LHCN-M2 (cell line): ENCODE data around the gene WDR88. TPM values are rescaled to one million over a fixed set of nuclear protein-coding genes. Genes with fewer than 3 reads are reported as not detected.
"Not testable (repeated sequence)": the region's sequence is repeated elsewhere in the genome, so short reads cannot be mapped to it uniquely, and the experiment has no call there.

Experiments
- DNase-seq: peaks from one replicate; pipeline ENCODE4 v3.0.0-alpha.2; 2012; ENCODE audit warnings: low read depth
- total RNA-seq: library from RNA; depleted of rRNA; stranded (reverse); fragments of >200 nt; gene quantifications from 2 replicates; pipeline ENCODE4 v1.2.3, GENCODE V29; 2014

The WDR88 gene
- total RNA-seq, 1 experiment from 2014 or later = not detected

- no peak for DNase-seq
Measured at GRCh38 chr19:33196446-33197193, 64.7 kb downstream of the WDR88 start.

GRCh38 chr19:33197591-33198000 is 65.7 kb downstream of the WDR88 start:
- no peak for DNase-seq

DNA sequence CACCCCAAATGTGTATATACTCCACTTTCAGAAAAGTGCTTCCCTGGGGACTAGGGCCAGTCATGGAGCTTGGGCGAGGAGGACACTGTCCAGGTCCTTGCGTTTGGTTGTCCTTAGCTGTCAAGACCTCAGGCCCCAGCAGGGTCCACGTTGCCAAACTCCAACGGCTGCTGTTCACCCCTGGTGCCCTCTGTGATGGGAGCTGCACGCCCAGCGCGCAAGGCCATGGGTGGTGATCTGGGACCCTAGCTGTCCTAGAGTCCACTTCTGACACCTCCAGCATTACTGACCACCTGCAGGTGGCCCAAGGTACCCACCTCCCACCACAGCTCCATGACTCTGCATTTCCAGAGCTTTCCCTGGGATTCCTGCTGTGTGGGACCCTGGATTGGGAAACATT is 66.3 kb downstream of the WDR88 start:
- no peak for DNase-seq

DNA sequence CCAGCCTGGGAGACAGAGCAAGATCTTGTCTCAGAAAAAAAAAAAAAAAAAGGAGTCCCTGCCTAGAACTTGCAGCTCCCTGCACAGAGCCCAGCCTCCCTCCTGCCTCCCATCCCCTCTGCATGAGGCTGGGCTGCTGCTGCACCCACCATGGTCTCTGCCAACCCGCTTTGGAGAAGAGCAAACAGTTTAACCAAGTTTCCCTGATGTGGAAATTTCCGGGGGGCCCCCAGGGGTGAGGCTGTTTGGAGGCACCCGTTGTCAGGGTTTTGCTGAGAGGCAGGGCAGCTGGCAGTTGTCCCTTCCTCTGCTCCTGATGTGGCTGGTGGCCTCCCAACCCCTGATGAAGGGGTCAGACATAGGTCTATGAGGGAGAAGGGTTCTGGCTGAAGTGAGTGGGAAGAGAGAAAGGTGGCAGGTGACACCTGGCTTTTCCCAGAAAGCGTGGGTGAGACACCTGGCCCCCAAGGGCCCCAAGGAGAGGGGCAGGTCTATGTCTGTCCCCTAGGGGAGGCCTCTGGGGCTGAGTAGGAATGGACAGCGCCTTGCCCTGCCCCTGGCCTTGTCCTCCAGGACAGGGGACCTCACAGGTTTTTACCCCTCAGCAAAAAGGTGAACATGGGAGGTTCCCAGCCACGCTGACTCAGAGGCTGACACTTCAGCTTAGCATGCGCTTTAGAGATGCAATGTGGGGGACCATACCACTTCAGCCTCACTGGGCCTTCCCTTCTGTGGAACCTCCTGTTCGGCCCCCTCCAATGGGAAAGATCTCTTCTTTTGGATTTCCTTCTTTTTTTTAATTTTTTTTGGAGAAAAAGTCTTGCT is 67.7 kb downstream of the WDR88 start:
- DNase-seq = no peak

DNA sequence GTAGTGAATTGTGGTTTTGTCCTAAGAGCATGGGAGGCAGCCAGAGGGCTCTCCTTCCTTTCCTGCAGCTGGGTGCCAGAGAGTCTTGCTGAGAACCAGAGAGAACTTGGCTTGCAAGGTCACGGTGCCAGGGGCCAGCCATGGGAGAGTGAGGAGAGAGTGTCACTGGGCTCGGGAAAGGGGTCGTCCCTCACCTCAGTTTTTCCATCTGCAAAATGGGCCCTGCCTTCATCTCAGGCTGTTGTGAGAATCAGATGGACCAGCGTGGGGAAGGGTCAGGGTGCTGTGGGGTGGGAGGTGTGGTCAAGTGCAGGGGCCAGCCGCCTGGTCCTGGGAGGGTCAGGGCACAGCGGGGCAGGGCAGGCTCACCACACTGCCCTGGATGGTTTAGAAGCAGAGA is 69.6 kb downstream of the WDR88 start:
- no peak for DNase-seq

DNA sequence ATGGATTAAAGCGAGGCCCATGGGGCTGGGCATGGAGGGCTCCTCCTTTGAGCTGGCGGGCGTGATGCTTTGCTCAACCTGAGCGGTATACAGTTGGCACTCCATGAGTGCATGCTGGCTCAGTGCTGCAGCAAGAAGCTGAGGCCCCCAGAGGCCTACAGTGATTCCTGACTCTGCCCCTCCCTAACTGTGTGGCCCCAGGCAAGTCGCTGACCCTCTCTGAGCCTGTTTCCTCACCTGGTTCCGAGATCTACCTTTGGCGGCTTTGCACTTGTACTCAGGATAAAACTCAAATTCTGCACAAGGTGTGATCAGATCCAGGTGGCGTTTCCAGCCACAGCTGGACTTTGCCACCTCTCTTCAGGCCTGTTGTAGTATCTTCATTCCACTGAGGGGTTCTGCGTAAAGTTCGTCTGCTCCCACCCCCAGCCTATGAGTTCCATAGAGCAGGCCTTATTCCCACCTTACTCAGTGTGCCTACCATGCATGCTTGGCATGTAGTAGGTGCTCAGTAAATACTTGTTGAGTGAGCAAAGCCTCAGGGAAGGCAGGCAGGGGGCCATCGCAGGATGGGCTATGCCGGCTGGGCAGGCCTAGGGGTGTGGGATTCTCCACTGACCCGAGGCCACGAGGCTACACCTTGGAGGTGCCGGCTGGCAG is 70.1 kb downstream of the WDR88 start:
- no peak for DNase-seq

DNA sequence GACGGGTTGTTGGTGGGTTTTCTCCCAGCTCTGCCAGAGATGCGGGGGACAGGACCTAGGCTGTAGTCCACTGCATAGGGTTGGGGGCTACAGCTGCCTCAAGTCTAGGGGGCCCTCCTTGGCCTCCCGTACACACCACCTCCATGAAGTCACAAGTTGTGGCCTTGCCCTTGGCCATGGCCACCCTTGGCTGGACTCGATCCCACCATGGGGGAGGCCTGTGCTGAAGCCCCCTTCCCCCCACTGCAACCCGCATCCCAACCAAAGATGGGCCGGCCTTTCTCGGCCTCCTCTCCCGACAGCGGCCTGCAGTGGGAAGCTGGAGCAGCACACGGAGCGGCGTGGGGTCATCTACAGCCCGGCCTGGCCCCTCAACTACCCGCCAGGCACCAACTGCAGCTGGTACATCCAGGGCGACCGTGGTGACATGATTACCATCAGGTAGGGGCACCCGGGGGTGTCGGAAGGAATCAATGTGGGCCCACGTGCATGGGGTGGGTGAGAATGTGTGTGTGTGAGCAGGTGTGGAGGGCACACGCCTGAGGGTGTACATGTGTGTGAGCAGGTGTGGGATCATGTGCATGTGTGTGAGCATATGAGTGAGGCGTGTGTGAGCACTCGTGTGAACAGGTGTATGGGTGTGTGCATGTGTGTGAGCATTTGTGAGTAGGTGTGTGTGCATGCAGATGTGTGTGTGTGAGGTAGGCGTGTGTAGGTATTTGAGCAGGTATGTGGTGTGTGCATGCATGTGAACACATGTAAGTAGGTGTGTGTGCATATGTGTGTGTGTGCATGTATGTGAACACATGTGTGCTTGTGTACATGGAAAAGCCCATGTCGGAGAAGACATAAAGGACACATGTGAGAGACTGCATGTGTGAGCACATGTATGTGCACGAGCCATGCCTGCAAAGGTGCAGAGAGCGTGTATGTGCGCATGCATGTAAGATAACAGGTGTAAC is 70.9 kb downstream of the WDR88 start:
- DNase-seq = no peak

GRCh38 chr19:33203529-33203928 is 71.6 kb downstream of the WDR88 start:
- DNase-seq = no peak

GRCh38 chr19:33204136-33204973 is 72.4 kb downstream of the WDR88 start:
- DNase-seq = no peak

DNA sequence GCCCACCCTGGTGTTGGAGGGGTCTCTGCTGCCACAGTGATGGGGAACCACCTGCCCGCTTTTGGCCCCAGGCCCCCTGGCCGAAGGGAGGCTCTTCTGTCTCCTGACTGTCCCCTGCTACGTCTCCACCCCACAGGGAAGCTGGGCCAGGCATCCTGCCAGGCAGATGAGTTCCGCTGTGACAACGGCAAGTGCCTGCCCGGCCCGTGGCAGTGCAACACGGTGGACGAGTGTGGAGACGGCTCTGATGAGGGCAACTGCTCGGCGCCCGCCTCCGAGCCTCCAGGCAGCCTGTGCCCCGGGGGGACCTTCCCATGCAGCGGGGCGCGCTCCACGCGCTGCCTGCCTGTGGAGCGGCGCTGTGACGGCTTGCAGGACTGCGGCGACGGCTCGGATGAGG is 73.2 kb downstream of the WDR88 start:
- DNase-seq = no peak

DNA sequence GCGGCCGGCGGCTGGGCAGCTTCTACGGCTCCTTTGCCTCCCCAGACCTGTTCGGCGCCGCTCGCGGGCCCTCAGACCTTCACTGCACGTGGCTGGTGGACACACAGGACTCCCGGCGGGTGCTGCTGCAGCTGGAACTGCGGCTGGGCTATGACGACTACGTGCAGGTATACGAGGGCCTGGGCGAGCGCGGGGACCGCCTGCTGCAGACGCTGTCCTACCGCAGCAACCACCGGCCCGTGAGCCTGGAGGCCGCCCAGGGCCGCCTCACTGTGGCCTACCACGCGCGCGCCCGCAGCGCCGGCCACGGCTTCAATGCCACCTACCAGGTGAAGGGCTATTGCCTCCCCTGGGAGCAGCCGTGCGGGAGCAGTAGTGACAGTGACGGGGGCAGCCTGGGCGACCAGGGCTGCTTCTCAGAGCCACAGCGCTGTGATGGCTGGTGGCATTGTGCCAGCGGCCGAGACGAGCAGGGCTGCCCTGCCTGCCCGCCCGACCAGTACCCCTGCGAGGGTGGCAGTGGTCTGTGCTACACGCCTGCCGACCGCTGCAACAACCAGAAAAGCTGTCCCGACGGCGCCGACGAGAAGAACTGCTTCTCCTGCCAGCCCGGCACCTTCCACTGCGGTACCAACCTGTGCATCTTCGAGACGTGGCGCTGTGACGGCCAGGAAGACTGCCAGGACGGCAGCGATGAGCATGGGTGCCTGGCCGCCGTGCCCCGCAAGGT is 73.8 kb downstream of the WDR88 start:
- no peak for DNase-seq

GRCh38 chr19:33206261-33207039 is 74.5 kb downstream of the WDR88 start:
- no peak for DNase-seq

DNA sequence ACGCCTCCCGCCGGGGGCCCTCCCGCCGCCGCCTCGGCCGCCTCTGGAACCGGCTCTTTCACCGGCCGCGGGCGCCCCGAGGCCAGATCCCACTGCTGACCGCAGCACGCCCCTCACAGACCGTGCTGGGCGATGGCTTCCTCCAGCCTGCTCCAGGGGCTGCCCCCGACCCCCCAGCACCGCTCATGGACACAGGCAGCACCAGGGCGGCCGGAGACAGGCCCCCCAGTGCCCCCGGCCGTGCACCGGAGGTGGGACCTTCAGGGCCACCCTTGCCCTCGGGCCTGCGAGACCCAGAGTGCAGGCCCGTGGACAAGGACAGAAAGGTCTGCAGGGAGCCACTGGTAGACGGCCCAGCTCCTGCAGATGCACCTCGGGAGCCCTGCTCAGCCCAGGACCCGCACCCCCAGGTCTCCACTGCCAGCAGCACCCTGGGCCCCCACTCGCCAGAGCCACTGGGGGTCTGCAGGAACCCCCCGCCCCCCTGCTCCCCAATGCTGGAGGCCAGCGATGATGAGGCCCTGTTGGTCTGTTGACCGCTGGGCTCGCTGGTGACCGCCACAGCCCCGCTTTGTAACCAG is 75.2 kb downstream of the WDR88 start:
- DNase-seq = no peak

GRCh38 chr19:33207903-33208302 is 76.0 kb downstream of the WDR88 start:
- DNase-seq = no peak

GRCh38 chr19:33208371-33208895 is 76.5 kb downstream of the WDR88 start:
- no peak for DNase-seq

DNA sequence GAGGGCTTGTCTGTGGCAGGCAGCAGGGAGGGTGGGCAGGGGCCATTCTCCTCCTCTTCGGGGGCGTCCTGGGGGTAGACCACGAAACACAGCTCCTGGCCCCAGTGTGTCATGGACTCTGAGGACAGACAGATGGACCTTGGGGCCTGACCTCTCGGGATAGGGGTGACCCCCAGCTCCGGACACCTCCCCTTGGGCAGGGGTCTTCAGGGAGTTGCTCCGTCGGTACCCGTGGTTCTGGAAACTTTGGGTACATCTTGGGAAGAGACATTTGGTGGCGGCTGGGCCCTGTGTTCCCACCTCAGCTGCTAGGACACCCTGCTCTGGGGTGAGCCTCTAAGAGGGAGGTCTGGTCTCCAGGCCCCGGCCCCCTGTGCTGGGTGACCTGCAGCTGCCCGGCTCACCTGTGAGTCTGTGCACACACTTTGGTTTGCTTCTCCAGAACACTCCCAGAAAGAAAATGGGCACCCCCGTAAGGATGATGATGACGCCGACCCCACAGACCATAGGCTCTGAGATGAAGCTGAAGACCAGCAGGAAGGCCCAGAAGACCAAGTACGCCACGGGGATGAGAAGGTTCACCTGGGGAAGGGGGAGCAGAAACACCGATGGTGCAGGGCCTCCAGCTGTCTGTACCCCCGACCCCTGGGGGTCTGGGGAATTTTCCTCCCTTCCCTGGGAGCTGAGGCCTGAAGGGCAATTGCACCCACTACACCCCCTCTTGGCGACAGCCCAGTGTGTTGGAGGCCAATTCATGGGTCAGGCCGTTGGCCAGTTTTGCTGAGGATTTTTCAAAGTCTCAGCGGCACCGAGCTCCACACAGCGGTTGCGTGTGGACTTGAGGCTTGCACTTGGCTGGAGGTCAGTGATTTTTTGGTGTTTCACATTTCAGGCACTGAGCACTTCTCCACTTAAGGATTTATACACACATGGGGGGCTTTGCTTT is 77.3 kb downstream of the WDR88 start:
- DNase-seq = no peak

GRCh38 chr19:33209850-33210230 is 77.9 kb downstream of the WDR88 start:
- not testable (repeated sequence) for DNase-seq
